GM12878 (cell line): ENCODE results near the gene CYP2A7. TPM values are rescaled to one million over a fixed set of nuclear protein-coding genes. Genes with fewer than 3 reads are reported as not detected.

Experiments
- IKZF1 ChIP-seq: fragments of 450-650 bp; conservative IDR thresholded peaks from 2 replicates; pipeline ENCODE4 v1.6.1; 2017; ENCODE audit warnings: antibody characterized with exemption, mild to moderate bottlenecking
- PRDM15 ChIP-seq: fragments of 450-650 bp; formaldehyde crosslinking; IDR thresholded peaks from 2 replicates; pipeline ENCODE4 v1.4.0; 2020; ENCODE audit warnings: mild to moderate bottlenecking, moderate library complexity
- SMC3 ChIP-seq: IDR thresholded peaks from 2 replicates; pipeline ENCODE4 v1.6.1; 2011; ENCODE audit warnings: low read length, improper control_type of control experiment, borderline replicate concordance
- ZBTB40 ChIP-seq: fragments of 450-650 bp; IDR thresholded peaks from 2 replicates; pipeline ENCODE4 v1.6.1; 2016; ENCODE audit warnings: mild to moderate bottlenecking, moderate library complexity, borderline replicate concordance
- ZNF24 ChIP-seq: fragments of 450-650 bp; IDR thresholded peaks from 2 replicates; pipeline ENCODE4 v1.6.1; 2017; ENCODE audit warnings: antibody characterized with exemption, mild to moderate bottlenecking
- ZNF384 ChIP-seq: IDR thresholded peaks from 2 replicates; pipeline ENCODE4 v1.6.1; 2012; ENCODE audit warnings: low read depth, mild to moderate bottlenecking, low read length, improper control_type of control experiment, borderline replicate concordance
- polyA plus RNA-seq, 11 experiments: library from polyadenylated mRNA; depleted of rRNA in 4 of 11; unstranded in 6 of 11; stranded (reverse) in 5 of 11; fragments of >200 nt; fragmentation: Nextera tagmentation in 4 of 11; fragmentation: Illumina TruSeq in 1 of 11; extraction: Ambion mirVana in 4 of 11; extraction: Trizol in 1 of 11; gene quantifications; 1 replicate in 1 of 11; 2 replicates in 10 of 11; pipeline versions ENCODE4 v1.2.1 to v1.2.3, GENCODE V29; 2011 to 2016; ENCODE audit warnings: inconsistent platforms in 2 of 11, missing spikeins in 2 of 11, low read depth in 1 of 11
- total RNA-seq, 4 experiments: library from RNA; depleted of rRNA in 3 of 4; stranded (reverse); fragments of >200 nt in 3 of 4; fragmentation: Illumina TruSeq in 1 of 4; extraction: Trizol in 1 of 4; gene quantifications; 2 replicates each; pipeline versions ENCODE4 v1.2.1 to v1.2.3, GENCODE V29; 2013 to 2021

CYP2A7 gene
- total and polyA plus RNA-seq, 10 of the 15 experiments (the other 5 are each of a cell fraction or from before 2014, with no cell fraction given): not detected

- TF ChIP-seq ZBTB40 (no peak), SMC3 (no peak), ZNF24 (no peak), IKZF1 (no peak), PRDM15 (CRISPR knock-in tag) (no peak), ZNF384 (no peak)
Observed at GRCh38 chr19:40872209-40872608, 9.8 kb downstream of the CYP2A7 start (continued).
